Measurements from ENCODE around the gene HSD17B11. TPM values are rescaled to one million over a fixed set of nuclear protein-coding genes. Genes with fewer than 3 reads are reported as not detected.

The HSD17B11 gene
- total and polyA plus RNA-seq, 2 of the 8 experiments (the other 6 are each of a cell fraction or from before 2014, with no cell fraction given), result 6.0 to 9.0 TPM

DNA sequence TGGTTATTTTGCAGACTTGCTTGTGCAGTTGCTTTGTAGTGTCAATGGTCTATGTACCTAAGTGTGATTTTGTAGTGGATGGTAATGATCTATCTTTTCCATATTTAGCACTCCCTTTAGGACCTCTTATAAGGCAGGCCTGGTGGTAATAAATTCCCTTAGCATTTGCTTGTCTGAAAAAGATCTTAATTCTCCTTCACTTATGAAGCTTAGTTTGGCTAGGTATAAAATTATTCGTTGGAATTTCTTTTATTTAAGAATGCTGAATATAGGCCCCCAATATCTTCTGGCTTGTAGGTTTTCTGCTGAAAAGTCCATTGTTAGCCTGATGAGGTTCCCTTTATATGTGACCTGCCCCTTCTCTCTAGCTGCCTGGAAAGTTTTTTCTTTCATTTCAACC is 57.7 kb downstream of the HSD17B11 start (continued):
- TF ChIP-seq RXRA (IDR thresholded peaks at IDR 0.05; ENCODE audit: insufficient read depth, low read depth, low read length), result no peak
- no peak for TF ChIP-seq BACH1 (IDR thresholded peaks at IDR 0.05; ENCODE audit: low read length)

Measured in H1 (cell line).